SK-N-SH (cell line): ENCODE data around the gene CLEC19A. TPM values are rescaled to one million over a fixed set of nuclear protein-coding genes. Genes with fewer than 3 reads are reported as not detected.

Source experiments
- CTCF ChIA-PET: fragments of 300-600, 350-600 bp; formaldehyde crosslinking; extraction: SDS; loops from one replicate; lab custom pipeline; 2021; lab: Yijun Ruan, JAX
- POLR2A ChIA-PET: fragments of 350-600 bp; sonication (Branson Sonifier 250); formaldehyde crosslinking; extraction: SDS; loops from one replicate; lab custom pipeline; 2020; ENCODE audit warnings: antibody characterized with exemption, inconsistent platforms; lab: Yijun Ruan, JAX
- DNase-seq: peaks from one replicate; pipeline ENCODE4 v3.0.0; 2012
- H2AFZ ChIP-seq: fragments of 200-600 bp; sonication (generic); 2 replicates; pipeline ENCODE4 v1.8.1; 2016; ENCODE audit warnings: antibody characterized with exemption, mild to moderate bottlenecking, low read depth
- H3F3A ChIP-seq: fragments of 200-600 bp; sonication (generic); replicated peaks from 2 replicates; pipeline ENCODE3; 2016; ENCODE audit warnings: antibody characterized with exemption, mild to moderate bottlenecking; ENCODE audit not compliant: insufficient read depth
- H3K27ac ChIP-seq, 2 experiments: fragments of 200-500 bp in 1 of 2; fragments of 200-600 bp in 1 of 2; sonication (Bioruptor generic) in 1 of 2; sonication (generic), shearing (Covaris generic) in 1 of 2; 2 replicates each; pipeline versions ENCODE4 v1.5.1 to v1.6.1; 2014 to 2016; ENCODE audit warnings: low read depth in 2 of 2, inconsistent platforms in 1 of 2, low read length in 1 of 2, mild to moderate bottlenecking in 1 of 2, mixed read lengths in 1 of 2
- H3K27me3 ChIP-seq: fragments of 200-600 bp; sonication (generic), shearing (Covaris generic); 2 replicates; pipeline ENCODE4 v1.6.1; 2016; ENCODE audit warnings: mixed run types; ENCODE audit not compliant: insufficient read depth
- H3K36me3 ChIP-seq, 2 experiments: fragments of 200-500 bp in 1 of 2; fragments of 200-600 bp in 1 of 2; sonication (Bioruptor generic) in 1 of 2; sonication (generic) in 1 of 2; replicated peaks in 1 of 2; 2 replicates each; pipeline versions ENCODE3 to v1.5.1; 2014 to 2016; ENCODE audit warnings: low read length in 1 of 2, mild to moderate bottlenecking in 1 of 2; ENCODE audit not compliant: insufficient read depth in 2 of 2, control insufficient read depth in 1 of 2
- H3K4me1 ChIP-seq, 2 experiments: fragments of 200-500 bp in 1 of 2; fragments of 200-600 bp in 1 of 2; sonication (Bioruptor generic) in 1 of 2; sonication (generic), shearing (Covaris generic) in 1 of 2; 2 replicates each; pipeline versions ENCODE4 v1.5.1 to v1.6.1; 2014 to 2016; ENCODE audit warnings: low read depth in 1 of 2, low read length in 1 of 2, mixed run types in 1 of 2; ENCODE audit not compliant: insufficient read depth in 2 of 2, control insufficient read depth in 1 of 2
- H3K4me2 ChIP-seq: fragments of 200-600 bp; sonication (generic), shearing (Covaris generic); 2 replicates; pipeline ENCODE4 v1.6.1; 2017; ENCODE audit warnings: mixed run types
- H3K4me3 ChIP-seq, 2 experiments: fragments of 200-500 bp in 1 of 2; fragments of 200-600 bp in 1 of 2; sonication (Bioruptor generic) in 1 of 2; sonication (generic), shearing (Covaris generic) in 1 of 2; 2 replicates each; pipeline versions ENCODE4 v1.5.1 to v1.8.1; 2014 to 2016; ENCODE audit warnings: low read depth in 2 of 2, inconsistent platforms in 1 of 2, low read length in 1 of 2, mild to moderate bottlenecking in 1 of 2, mixed read lengths in 1 of 2, moderate library complexity in 1 of 2
- H3K79me2 ChIP-seq: fragments of 200-600 bp; sonication (generic); 2 replicates; pipeline ENCODE4 v1.8.1; 2017; ENCODE audit warnings: mild to moderate bottlenecking; ENCODE audit not compliant: insufficient read depth
- H3K9ac ChIP-seq: fragments of 200-600 bp; sonication (generic); 2 replicates; pipeline ENCODE4 v1.6.1; 2017; ENCODE audit warnings: mixed run types
- H3K9me2 ChIP-seq: fragments of 200-600 bp; sonication (generic); 2 replicates; pipeline ENCODE4 v1.6.1; 2017; ENCODE audit warnings: mixed run types
- H3K9me3 ChIP-seq: fragments of 200-600 bp; sonication (generic); 2 replicates; pipeline ENCODE4 v1.6.1; 2017; ENCODE audit warnings: mixed run types, mild to moderate bottlenecking, moderate library complexity
- H4K20me1 ChIP-seq: fragments of 200-600 bp; sonication (generic); 2 replicates; pipeline ENCODE4 v1.6.1; 2017; ENCODE audit warnings: mild to moderate bottlenecking, mixed run types; ENCODE audit not compliant: insufficient read depth
- ELF1 ChIP-seq: IDR thresholded peaks from 2 replicates; pipeline ENCODE4 v1.4.0; 2012
- EP300 ChIP-seq, 2 experiments: IDR thresholded peaks; 2 replicates each; pipeline versions ENCODE4 v1.4.0 to v1.6.1; 2012; ENCODE audit warnings: borderline replicate concordance in 1 of 2, low read depth in 1 of 2, low read length in 1 of 2
- EZH2phosphoT487 ChIP-seq: fragments of 200-600 bp; sonication (generic); IDR thresholded peaks from 2 replicates; pipeline ENCODE4 v1.6.1; 2017; ENCODE audit warnings: low read depth, mixed run types, mild to moderate bottlenecking, antibody characterized with exemption, moderate library complexity, borderline replicate concordance
- FOSL2 ChIP-seq: IDR thresholded peaks from 2 replicates; pipeline ENCODE4 v1.4.0; 2012; ENCODE audit warnings: low read depth, mild to moderate bottlenecking, moderate library complexity, borderline replicate concordance
- FOXJ3 ChIP-seq: sonication (generic); formaldehyde crosslinking; IDR thresholded peaks from 2 replicates; pipeline ENCODE4 v1.5.1; 2020; ENCODE audit warnings: mild to moderate bottlenecking, missing genetic modification reagents
- FOXM1 ChIP-seq: IDR thresholded peaks from 2 replicates; pipeline ENCODE4 v1.4.0; 2012; ENCODE audit warnings: low read depth, mild to moderate bottlenecking
- GABPA ChIP-seq: IDR thresholded peaks from 2 replicates; pipeline ENCODE4 v1.4.0; 2012; ENCODE audit warnings: low read depth, mild to moderate bottlenecking
- GATA2 ChIP-seq: sonication (generic); formaldehyde crosslinking; IDR thresholded peaks from 2 replicates; pipeline ENCODE4 v1.5.0; 2020; ENCODE audit warnings: mild to moderate bottlenecking, missing genetic modification reagents
- IRF3 ChIP-seq: fragments of 150-350 bp; IDR thresholded peaks from 2 replicates; pipeline ENCODE4 v1.6.1; 2016; ENCODE audit warnings: mild to moderate bottlenecking, low read depth, low read length
- JUND ChIP-seq: IDR thresholded peaks from 2 replicates; pipeline ENCODE4 v1.4.0; 2012
- RAD21 ChIP-seq: IDR thresholded peaks from 2 replicates; pipeline ENCODE4 v1.6.1; 2012; ENCODE audit warnings: mild to moderate bottlenecking, low read length
- RXRA ChIP-seq: IDR thresholded peaks from 2 replicates; pipeline ENCODE4 v1.4.0; 2012; ENCODE audit warnings: low read depth, mild to moderate bottlenecking, borderline replicate concordance
- SIN3A ChIP-seq: IDR thresholded peaks from 2 replicates; pipeline ENCODE4 v1.6.1; 2012; ENCODE audit warnings: low read depth, mild to moderate bottlenecking, low read length, moderate library complexity, borderline replicate concordance
- TEAD4 ChIP-seq: IDR thresholded peaks from 2 replicates; pipeline ENCODE4 v1.4.0; 2012; ENCODE audit warnings: mild to moderate bottlenecking, borderline replicate concordance; ENCODE audit not compliant: insufficient read depth
- USF2 ChIP-seq: fragments of 150-350 bp; IDR thresholded peaks from 2 replicates; pipeline ENCODE4 v1.6.1; 2017; ENCODE audit warnings: antibody characterized with exemption, low read length, low read depth, borderline replicate concordance
- WGBS: methylation state at CpG from one replicate; pipeline ENCODE4 v1.1.6; 2017; ENCODE audit warnings: low lambda C conversion rate; 5-methylcytosine and 5-hydroxymethylcytosine counted together
- polyA plus RNA-seq, 3 experiments: library from polyadenylated mRNA; depleted of rRNA; stranded (reverse); fragments of >200 nt; gene quantifications; 2 replicates each; pipeline ENCODE4 v1.2.3, GENCODE V29; 2012
- TF ChIP-seq, protein P1 (sequence below): IDR thresholded peaks from 2 replicates; pipeline ENCODE4 v1.4.0; 2012; ENCODE audit warnings: low read depth, borderline replicate concordance
- TF ChIP-seq, protein P2 (sequence below): fragments of 200-600 bp; sonication (generic); IDR thresholded peaks from 2 replicates; pipeline ENCODE4 v1.6.1; 2017; ENCODE audit warnings: antibody characterized with exemption, mild to moderate bottlenecking, moderate library complexity
- TF ChIP-seq, protein P3 (sequence below): IDR thresholded peaks from 2 replicates; pipeline ENCODE4 v1.4.0; 2012; ENCODE audit warnings: low read depth, borderline replicate concordance

The CLEC19A gene
- polyA plus RNA-seq, 1 of the 3 experiments (the other 2 are of a cell fraction) = not detected

DNA sequence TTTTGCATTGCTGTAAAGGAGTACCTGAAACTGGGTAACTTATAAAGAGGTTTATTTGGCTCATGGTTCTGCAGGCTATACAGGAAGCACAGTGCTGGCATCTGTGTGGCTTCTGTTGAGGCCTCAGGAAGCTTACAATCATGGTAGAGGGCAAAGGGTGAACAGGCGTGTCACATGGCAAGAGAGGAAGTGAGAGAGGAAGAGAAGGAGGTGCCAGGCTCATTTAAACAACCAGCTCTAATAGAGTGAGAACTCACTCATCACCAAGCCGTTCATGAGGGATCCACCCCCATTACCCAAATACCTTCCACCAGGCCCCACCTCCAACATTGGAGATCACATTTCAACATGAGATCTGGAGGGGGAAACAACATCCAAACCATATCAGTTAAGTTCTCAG lies 16.4 kb upstream of the CLEC19A start:
- CTCF ChIA-PET = no interaction called here
- no peak overlapping the region for H2AFZ ChIP-seq
- no peak overlapping the region for H3K4me3 ChIP-seq
- WGBS = 19% methylated on average over 2 of the region's 2 CpGs
- no peaks in the 10 kb centered on the region for H3K9me3 ChIP-seq
- no peaks in the 10 kb centered on the region for H3K36me3 ChIP-seq
- no peaks in the 10 kb centered on the region for H3K9me2 ChIP-seq
- H3K79me2 ChIP-seq = no peaks in the 10 kb centered on the region
- H3K4me1 ChIP-seq = no peaks in the 10 kb centered on the region
- DNase-seq = no peak
- no peaks in the 10 kb centered on the region for H3K27me3 ChIP-seq
- H3K4me2 ChIP-seq = no peak overlapping the region
- H3K27ac ChIP-seq = no peak overlapping the region
- no peak for TF ChIP-seq RXRA
- no peak for TF ChIP-seq EP300 (IDR thresholded peaks at IDR 0.05; ENCODE audit: borderline replicate concordance in 1 of 2, low read depth in 1 of 2, low read length in 1 of 2)
- no peak for TF ChIP-seq RAD21
- no peak for TF ChIP-seq FOXJ3 (CRISPR knock-in tag)
- no peak for TF ChIP-seq ELF1
- no peak for TF ChIP-seq FOSL2
- no peak for TF ChIP-seq GABPA
- TF ChIP-seq, protein P1, sequence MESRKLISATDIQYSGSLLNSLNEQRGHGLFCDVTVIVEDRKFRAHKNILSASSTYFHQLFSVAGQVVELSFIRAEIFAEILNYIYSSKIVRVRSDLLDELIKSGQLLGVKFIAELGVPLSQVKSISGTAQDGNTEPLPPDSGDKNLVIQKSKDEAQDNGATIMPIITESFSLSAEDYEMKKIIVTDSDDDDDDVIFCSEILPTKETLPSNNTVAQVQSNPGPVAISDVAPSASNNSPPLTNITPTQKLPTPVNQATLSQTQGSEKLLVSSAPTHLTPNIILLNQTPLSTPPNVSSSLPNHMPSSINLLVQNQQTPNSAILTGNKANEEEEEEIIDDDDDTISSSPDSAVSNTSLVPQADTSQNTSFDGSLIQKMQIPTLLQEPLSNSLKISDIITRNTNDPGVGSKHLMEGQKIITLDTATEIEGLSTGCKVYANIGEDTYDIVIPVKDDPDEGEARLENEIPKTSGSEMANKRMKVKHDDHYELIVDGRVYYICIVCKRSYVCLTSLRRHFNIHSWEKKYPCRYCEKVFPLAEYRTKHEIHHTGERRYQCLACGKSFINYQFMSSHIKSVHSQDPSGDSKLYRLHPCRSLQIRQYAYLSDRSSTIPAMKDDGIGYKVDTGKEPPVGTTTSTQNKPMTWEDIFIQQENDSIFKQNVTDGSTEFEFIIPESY = no peak
- TF ChIP-seq IRF3 = no peak
- no peaks in the 10 kb centered on the region for H4K20me1 ChIP-seq
- POLR2A ChIA-PET = no interaction called here
- H3K9ac ChIP-seq = no peak overlapping the region
- H3F3A ChIP-seq = no peaks in the 10 kb centered on the region

- 5% methylated on average over 1 of the region's 1 CpG for WGBS
- Histone ChIP-seq H3K4me3 (no peak overlapping the region), H4K20me1 (no peaks in the 10 kb centered on the region), H3K9ac (no peak overlapping the region), H3K79me2 (no peaks in the 10 kb centered on the region), H3K4me1 (no peaks in the 10 kb centered on the region), H2AFZ (no peak overlapping the region), H3K36me3 (no peaks in the 10 kb centered on the region), H3K9me3 (no peaks in the 10 kb centered on the region), H3K9me2 (no peaks in the 10 kb centered on the region), H3K4me2 (no peak overlapping the region), H3K27me3 (no peaks in the 10 kb centered on the region), H3K27ac (no peak overlapping the region), H3F3A (no peaks in the 10 kb centered on the region)
- no peak for DNase-seq
- ChIA-PET CTCF (no interaction called here), POLR2A (no interaction called here)
- no peak for TF ChIP-seq USF2
- no peak for TF ChIP-seq SIN3A
- TF ChIP-seq GATA2 (CRISPR knock-in tag) = no peak
- TF ChIP-seq FOSL2 = no peak
- TF ChIP-seq JUND = no peak
- TF ChIP-seq EZH2phosphoT487 = no peak
- TF ChIP-seq, protein P2, sequence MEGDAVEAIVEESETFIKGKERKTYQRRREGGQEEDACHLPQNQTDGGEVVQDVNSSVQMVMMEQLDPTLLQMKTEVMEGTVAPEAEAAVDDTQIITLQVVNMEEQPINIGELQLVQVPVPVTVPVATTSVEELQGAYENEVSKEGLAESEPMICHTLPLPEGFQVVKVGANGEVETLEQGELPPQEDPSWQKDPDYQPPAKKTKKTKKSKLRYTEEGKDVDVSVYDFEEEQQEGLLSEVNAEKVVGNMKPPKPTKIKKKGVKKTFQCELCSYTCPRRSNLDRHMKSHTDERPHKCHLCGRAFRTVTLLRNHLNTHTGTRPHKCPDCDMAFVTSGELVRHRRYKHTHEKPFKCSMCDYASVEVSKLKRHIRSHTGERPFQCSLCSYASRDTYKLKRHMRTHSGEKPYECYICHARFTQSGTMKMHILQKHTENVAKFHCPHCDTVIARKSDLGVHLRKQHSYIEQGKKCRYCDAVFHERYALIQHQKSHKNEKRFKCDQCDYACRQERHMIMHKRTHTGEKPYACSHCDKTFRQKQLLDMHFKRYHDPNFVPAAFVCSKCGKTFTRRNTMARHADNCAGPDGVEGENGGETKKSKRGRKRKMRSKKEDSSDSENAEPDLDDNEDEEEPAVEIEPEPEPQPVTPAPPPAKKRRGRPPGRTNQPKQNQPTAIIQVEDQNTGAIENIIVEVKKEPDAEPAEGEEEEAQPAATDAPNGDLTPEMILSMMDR = no peak
- TF ChIP-seq ELF1 = no peak
- TF ChIP-seq, protein P1 = no peak
- no peak for TF ChIP-seq TEAD4
- no peak for TF ChIP-seq FOXM1
- TF ChIP-seq FOXJ3 (CRISPR knock-in tag) = no peak
- TF ChIP-seq, protein P3, sequence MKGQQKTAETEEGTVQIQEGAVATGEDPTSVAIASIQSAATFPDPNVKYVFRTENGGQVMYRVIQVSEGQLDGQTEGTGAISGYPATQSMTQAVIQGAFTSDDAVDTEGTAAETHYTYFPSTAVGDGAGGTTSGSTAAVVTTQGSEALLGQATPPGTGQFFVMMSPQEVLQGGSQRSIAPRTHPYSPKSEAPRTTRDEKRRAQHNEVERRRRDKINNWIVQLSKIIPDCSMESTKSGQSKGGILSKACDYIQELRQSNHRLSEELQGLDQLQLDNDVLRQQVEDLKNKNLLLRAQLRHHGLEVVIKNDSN = no peak
Observed at GRCh38 chr16:19274165-19274797, 11.2 kb upstream of the CLEC19A start.
